Mucosa of descending colon (tissue), 3 donors: ENCODE measurements around the gene MRPS21. TPM values are rescaled to one million over a fixed set of nuclear protein-coding genes. Genes with fewer than 3 reads are reported as not detected.

Source experiments
- ATAC-seq: fragments of 200-7000 bp; cut with Tn5 transposase; one replicate; pipeline ENCODE4 v1.9.1; 2020; ENCODE audit warnings: mild to moderate bottlenecking, moderate library complexity
- DNase-seq, 3 donors: peaks; one replicate each; pipeline ENCODE4 v3.0.0-alpha.2; 2020
- H3K36me3 ChIP-seq: fragments of 200-600 bp; one replicate; pipeline ENCODE4 v1.8.0; 2021; ENCODE audit warnings: low read depth, mild to moderate bottlenecking
- H3K4me1 ChIP-seq: fragments of 200-600 bp; one replicate; pipeline ENCODE4 v1.8.0; 2021; ENCODE audit warnings: low read depth, mild to moderate bottlenecking
- H3K4me3 ChIP-seq: fragments of 200-600 bp; one replicate; pipeline ENCODE4 v1.8.0; 2021; ENCODE audit warnings: mild to moderate bottlenecking
- H3K9me3 ChIP-seq: fragments of 200-600 bp; one replicate; pipeline ENCODE4 v1.8.0; 2021; ENCODE audit warnings: mild to moderate bottlenecking
- CTCF ChIP-seq: fragments of 200-600 bp; IDR thresholded peaks from one replicate; pipeline ENCODE4 v1.8.0; 2022; ENCODE audit warnings: antibody characterized with exemption, mild to moderate bottlenecking
- intact Hi-C, 2 donors: fragments of 100-400 bp; cut with DNase I in 1 of 2; cut with micrococcal nuclease in 1 of 2; formaldehyde crosslinking; loops; one replicate each; pipeline versions ENCODE4 v1.11.0 to v1.11.1; 2022; cut with DNase I, micrococcal nuclease
- long read RNA-seq, 2 donors: library from polyadenylated mRNA; unstranded; transcript quantifications; one replicate each; pipeline ENCODE4 v2.0.0, GENCODE V29; 2019 to 2021
- total RNA-seq, 3 donors: library from RNA; stranded (reverse); fragmentation: NEBNext Ultra II Directional in 2 of 3; extraction: Animal tissue kit (Norgen Biotek cat#: 25700) in 2 of 3; gene quantifications; one replicate each; pipeline versions ENCODE4 v1.2.1 to v1.2.4, GENCODE V29; 2021 to 2023
- donor health status: DM: no; HTN: no; CAD: no; lungs with moderate emphysema.
- donor health status: DM: no; HTN: no; CAD: no.
- donor health status: DM: no; HTN: yes; CAD: no.

MRPS21 gene
- total RNA-seq = 10 to 100 TPM; 39.4 to 50.2 (median 45.6) TPM
- long read RNA-seq, donor 1, transcript MRPS21-201 (2 exons, 1,462 nt) = minor isoform, 19 of 57 reads
- long read RNA-seq, donor 1, transcript MRPS21-202 (3 exons, 1,226 nt) = major isoform, 36 of 57 reads
- long read RNA-seq, donor 1, partial matches to known transcripts = 1 of 57 reads
- long read RNA-seq, donor 1, other reads (novel, unspliced or antisense) = 1 of 57 reads
- long read RNA-seq, donor 2, transcript MRPS21-201 (2 exons, 1,462 nt) = minor isoform, 18 of 48 reads
- long read RNA-seq, donor 2, transcript MRPS21-202 (3 exons, 1,226 nt) = major isoform, 28 of 48 reads
- long read RNA-seq, donor 2, partial matches to known transcripts = 0 of 48 reads
- long read RNA-seq, donor 2, other reads (novel, unspliced or antisense) = 2 of 48 reads

- Histone ChIP-seq H3K4me3 (peak within 1 kb of the TSS; percentile 32), H3K9me3 (no peaks in the 10 kb centered on the region), H3K36me3 (no peaks in the 10 kb centered on the region), H3K4me1 (no peaks in the 10 kb centered on the region)
- peak; percentile 87 to 92 (median 88) for DNase-seq
- ATAC-seq = peak; percentile 99
- TF ChIP-seq CTCF = no peak
- intact Hi-C loops = no loop called here
Observed at GRCh38 chr1:150293433-150294253, at the start of gene MRPS21. Gene MRPS21, plus strand, starts transcription at chr1:150293861. Its CDS starts 506 bp downstream, at chr1:150294367.

DNA sequence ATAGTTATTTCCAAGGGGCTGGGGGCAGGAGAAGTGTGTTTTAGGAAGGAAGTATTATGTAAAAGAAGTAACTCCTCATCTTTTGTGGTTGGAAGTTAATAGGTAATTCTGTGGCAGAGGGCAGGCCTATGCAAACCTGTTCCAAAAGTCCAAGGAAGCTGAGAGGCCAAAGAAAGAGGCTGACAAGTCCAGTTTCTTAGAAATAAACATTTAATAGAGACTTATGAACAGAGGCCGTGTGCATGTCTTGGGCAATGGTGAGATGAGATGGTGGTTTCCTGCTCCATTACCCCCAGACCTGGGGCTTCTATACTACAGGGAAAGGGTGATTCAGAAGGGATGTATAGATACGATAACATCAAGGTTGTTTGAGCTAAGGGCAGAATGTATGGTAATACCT, 43.7 kb upstream of the MRPS21 start:
- intact Hi-C loops = no loop called here
- no peaks in the 10 kb centered on the region for H3K36me3 ChIP-seq
- ATAC-seq (no peak), DNase-seq (no peak)
- no peaks in the 10 kb centered on the region for H3K9me3 ChIP-seq
- no peak overlapping the region for H3K4me3 ChIP-seq
- H3K4me1 ChIP-seq = no peaks in the 10 kb centered on the region
- no peak for TF ChIP-seq CTCF

GRCh38 chr1:150256198-150256553, 37.5 kb upstream of the MRPS21 start:
- H3K36me3 ChIP-seq = no peaks in the 10 kb centered on the region
- ATAC-seq (no peak), DNase-seq (no peak)
- H3K4me1 ChIP-seq = peaks cover 19% of the 10 kb centered on the region
- no peaks in the 10 kb centered on the region for H3K9me3 ChIP-seq
- no peak for TF ChIP-seq CTCF
- intact Hi-C loops = no loop called here
- no peak overlapping the region for H3K4me3 ChIP-seq

GRCh38 chr1:150256554-150257341, 36.9 kb upstream of the MRPS21 start:
- no peak for DNase-seq
- H3K4me1 ChIP-seq = peaks cover 19% of the 10 kb centered on the region

More at GRCh38 chr1:150256554-150257341, 36.9 kb upstream of the MRPS21 start:
- TF ChIP-seq CTCF = no peak
- Histone ChIP-seq H3K4me3 (no peak overlapping the region), H3K9me3 (no peaks in the 10 kb centered on the region), H3K36me3 (no peaks in the 10 kb centered on the region)
- no peak for ATAC-seq
- intact Hi-C loops = no loop called here
